ENCODE measurements around the gene NDUFS2. TPM values are rescaled to one million over a fixed set of nuclear protein-coding genes. Genes with fewer than 3 reads are reported as not detected.
A peak's percentile ranks its signal among the peaks of the same experiment; 100 is the strongest.

Gene NDUFS2
- total and polyA plus RNA-seq, 2 donors (not counting 1 experiment from before 2014, with no cell fraction given) = 53.9 to 82.3 TPM

DNA sequence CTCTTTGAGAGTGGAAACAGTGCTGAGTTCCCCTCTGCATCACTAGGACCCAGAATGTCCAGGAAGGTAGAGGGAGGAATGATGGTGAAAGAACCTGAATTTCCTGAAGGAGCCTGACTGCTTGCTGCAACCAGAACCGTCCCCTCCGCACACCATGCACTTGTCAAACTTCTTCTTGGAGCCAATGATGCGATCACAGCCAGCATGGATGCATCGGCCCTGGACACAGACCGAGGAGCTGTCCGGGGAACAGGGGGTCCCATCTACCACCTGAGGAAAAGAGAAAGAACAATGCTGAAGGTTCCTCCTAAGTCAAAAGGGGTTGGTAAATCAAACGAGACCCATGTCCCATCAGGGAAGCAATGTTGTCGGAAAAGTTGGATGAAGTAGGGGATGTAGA lies 10.2 kb upstream of the NDUFS2 start:
- Histone ChIP-seq H3K9ac (ENCODE audit: low read length) (no peak overlapping the region), H3K27ac (ENCODE audit: low read length in 2 of 2) (no peak overlapping the region), H3K4me1 (ENCODE audit: control insufficient read depth in 2 of 2, insufficient read depth in 2 of 2, low read length in 2 of 2) (peaks cover 64 to 79% of the 10 kb centered on the region in 2 donors), H3K9me3 (ENCODE audit: control extremely low read depth in 1 of 3, control insufficient read depth in 2 of 3, insufficient read depth in 1 of 3, low read length in 2 of 3) (no peaks in the 10 kb centered on the region), H3K36me3 (replicated peaks in 1 of 2; ENCODE audit: control extremely low read depth in 1 of 2, control insufficient read depth in 1 of 2, extremely low read depth in 1 of 2, insufficient read depth in 2 of 2, low read length in 1 of 2) (no peaks in the 10 kb centered on the region), H2AFZ (ENCODE audit: insufficient read depth, low read depth, low read length, poor library complexity, severe bottlenecking) (no peak overlapping the region), H3K79me2 (ENCODE audit: control insufficient read depth, insufficient read depth, low read length) (peaks cover 26% of the 10 kb centered on the region), H3K27me3 (replicated peaks in 1 of 4; ENCODE audit: control extremely low read depth in 1 of 4, control insufficient read depth in 3 of 4, insufficient read depth in 4 of 4, low read length in 3 of 4) (no peaks in the 10 kb centered on the region), H3K4me3 (ENCODE audit: control extremely low read depth in 1 of 5, extremely low read depth in 1 of 5, insufficient read depth in 1 of 5, low read depth in 2 of 5, low read length in 4 of 5) (no peak overlapping the region), H3K4me2 (replicated peaks; ENCODE audit: low read depth, low read length, poor library complexity, severe bottlenecking) (peak overlapping the region; percentile 12), H4K20me1 (ENCODE audit: control insufficient read depth, insufficient read depth, low read length, poor library complexity, severe bottlenecking) (no peaks in the 10 kb centered on the region)
- H3K4me3 Mint-ChIP-seq = no peak overlapping the region
- CTCF ChIA-PET = interaction anchor here (0.6 to 4.8 kb wide), 22 partner anchors 10 to 192 kb away, joined by 3 to 64 read pairs (median 4); partner anchors contain the start of genes DEDD, NDUFS2, PPOX and TOMM40L
- POLR2A ChIA-PET = interaction anchor here (1.1 to 1.2 kb wide), 2 partner anchors 10 to 38 kb away, joined by 3 to 5 read pairs; partner anchors contain the start of gene UFC1
- ATAC-seq (ENCODE audit: low read depth) = no peak
- H3K9me3 Mint-ChIP-seq (ENCODE audit: insufficient read depth) = no peaks in the 10 kb centered on the region
- TF ChIP-seq, protein P1, sequence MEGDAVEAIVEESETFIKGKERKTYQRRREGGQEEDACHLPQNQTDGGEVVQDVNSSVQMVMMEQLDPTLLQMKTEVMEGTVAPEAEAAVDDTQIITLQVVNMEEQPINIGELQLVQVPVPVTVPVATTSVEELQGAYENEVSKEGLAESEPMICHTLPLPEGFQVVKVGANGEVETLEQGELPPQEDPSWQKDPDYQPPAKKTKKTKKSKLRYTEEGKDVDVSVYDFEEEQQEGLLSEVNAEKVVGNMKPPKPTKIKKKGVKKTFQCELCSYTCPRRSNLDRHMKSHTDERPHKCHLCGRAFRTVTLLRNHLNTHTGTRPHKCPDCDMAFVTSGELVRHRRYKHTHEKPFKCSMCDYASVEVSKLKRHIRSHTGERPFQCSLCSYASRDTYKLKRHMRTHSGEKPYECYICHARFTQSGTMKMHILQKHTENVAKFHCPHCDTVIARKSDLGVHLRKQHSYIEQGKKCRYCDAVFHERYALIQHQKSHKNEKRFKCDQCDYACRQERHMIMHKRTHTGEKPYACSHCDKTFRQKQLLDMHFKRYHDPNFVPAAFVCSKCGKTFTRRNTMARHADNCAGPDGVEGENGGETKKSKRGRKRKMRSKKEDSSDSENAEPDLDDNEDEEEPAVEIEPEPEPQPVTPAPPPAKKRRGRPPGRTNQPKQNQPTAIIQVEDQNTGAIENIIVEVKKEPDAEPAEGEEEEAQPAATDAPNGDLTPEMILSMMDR (IDR thresholded peaks at IDR 0.05) = no peak
- TF ChIP-seq EZH2 (IDR thresholded peaks at IDR 0.05; ENCODE audit: borderline replicate concordance, insufficient read depth, low read depth, low read length, poor library complexity, severe bottlenecking) = no peak
- WGBS (ENCODE audit: insufficient coverage) = 100% methylated on average over 3 of the region's 8 CpGs
- H3K27me3 Mint-ChIP-seq = no peaks in the 10 kb centered on the region
- H3K27ac Mint-ChIP-seq = peak overlapping the region; percentile 46
- DNase-seq = no peak
- intact Hi-C loops (cut with micrococcal nuclease) = loop anchor here (1.0 to 5.0 kb wide), 5 partner anchors 10 to 190 kb away; partner anchors contain the start of genes NDUFS2, PPOX and TOMM40L
- H3K4me1 Mint-ChIP-seq = peaks cover 64% of the 10 kb centered on the region

Measured in B cell (primary cell).